ENCODE measurements around the gene PRPF38B. TPM values are rescaled to one million over a fixed set of nuclear protein-coding genes. Genes with fewer than 3 reads are reported as not detected.
A peak's percentile ranks its signal among the peaks of the same experiment; 100 is the strongest.

Gene PRPF38B
- total and polyA plus RNA-seq, 10 of the 15 experiments (the other 5 are each of a cell fraction or from before 2014, with no cell fraction given) = 32.9 to 79.2 (median 47.8) TPM

- TF ChIP-seq ELK1 (IDR thresholded peaks at IDR 0.05; ENCODE audit: low read depth, low read length) (0 out of 2 replicates have a peak, but pooled peaks have one; percentile 53), ATF7 (IDR thresholded peaks at IDR 0.05; ENCODE audit: low read depth) (peak; percentile 54), BCL3 (IDR thresholded peaks at IDR 0.05; ENCODE audit: borderline replicate concordance, insufficient read depth, low read depth, low read length, poor library complexity, severe bottlenecking) (no peak), NR2F1 (conservative IDR thresholded peaks at IDR 0.05) (peak; percentile 64; the same call in 1 of the 2 replicates), SIX5 (IDR thresholded peaks at IDR 0.05; ENCODE audit: low read depth, low read length, severe bottlenecking) (peak; percentile 29), CHD2 (IDR thresholded peaks at IDR 0.05; ENCODE audit: borderline replicate concordance, low read depth, low read length) (peak; percentile 65), TAF1 (IDR thresholded peaks at IDR 0.05; ENCODE audit: borderline replicate concordance, low read depth, low read length) (peak; percentile 85), NFYB (IDR thresholded peaks at IDR 0.05; ENCODE audit: insufficient read depth, low read depth, low read length) (peak; percentile 54; the same call in 1 of the 2 replicates), YY1 (IDR thresholded peaks at IDR 0.05; ENCODE audit: low read depth, low read length) (peak; percentile 98), CBFB (IDR thresholded peaks at IDR 0.05; ENCODE audit: low read depth) (peak; percentile 80; the same call in 1 of the 2 replicates), ATF3 (IDR thresholded peaks at IDR 0.05; ENCODE audit: borderline replicate concordance, extremely low read depth, low read depth, low read length) (no peak), KLF5 (IDR thresholded peaks at IDR 0.05; ENCODE audit: partially characterized antibody) (no peak), BCL11A (IDR thresholded peaks at IDR 0.05; ENCODE audit: low read depth, low read length) (no peak), RAD51 (IDR thresholded peaks at IDR 0.05) (no peak), SMAD5 (IDR thresholded peaks at IDR 0.05; ENCODE audit: low read depth) (peak; percentile 95), CHD1 (IDR thresholded peaks at IDR 0.05; ENCODE audit: low read depth, low read length) (no peak; the same call in 1 of the 2 replicates), RELB (IDR thresholded peaks at IDR 0.05; ENCODE audit: low read depth) (peak; percentile 69; the same call in 1 of the 2 replicates), HSF1 (IDR thresholded peaks at IDR 0.05; ENCODE audit: low read depth, low read length) (no peak), TCF12 (IDR thresholded peaks at IDR 0.05; ENCODE audit: low read depth, low read length) (no peak), SRF (IDR thresholded peaks at IDR 0.05; ENCODE audit: low read depth in 2 of 2, low read length in 2 of 2) (no peak), IKZF2 (IDR thresholded peaks at IDR 0.05) (peak in 1 of 2 experiments; percentile 21; a peak in 1 of 4 replicates)
- TF ChIP-seq, protein P1, sequence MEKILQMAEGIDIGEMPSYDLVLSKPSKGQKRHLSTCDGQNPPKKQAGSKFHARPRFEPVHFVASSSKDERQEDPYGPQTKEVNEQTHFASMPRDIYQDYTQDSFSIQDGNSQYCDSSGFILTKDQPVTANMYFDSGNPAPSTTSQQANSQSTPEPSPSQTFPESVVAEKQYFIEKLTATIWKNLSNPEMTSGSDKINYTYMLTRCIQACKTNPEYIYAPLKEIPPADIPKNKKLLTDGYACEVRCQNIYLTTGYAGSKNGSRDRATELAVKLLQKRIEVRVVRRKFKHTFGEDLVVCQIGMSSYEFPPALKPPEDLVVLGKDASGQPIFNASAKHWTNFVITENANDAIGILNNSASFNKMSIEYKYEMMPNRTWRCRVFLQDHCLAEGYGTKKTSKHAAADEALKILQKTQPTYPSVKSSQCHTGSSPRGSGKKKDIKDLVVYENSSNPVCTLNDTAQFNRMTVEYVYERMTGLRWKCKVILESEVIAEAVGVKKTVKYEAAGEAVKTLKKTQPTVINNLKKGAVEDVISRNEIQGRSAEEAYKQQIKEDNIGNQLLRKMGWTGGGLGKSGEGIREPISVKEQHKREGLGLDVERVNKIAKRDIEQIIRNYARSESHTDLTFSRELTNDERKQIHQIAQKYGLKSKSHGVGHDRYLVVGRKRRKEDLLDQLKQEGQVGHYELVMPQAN (conservative IDR thresholded peaks at IDR 0.05) = peak; percentile 67
Observed at GRCh38 chr1:108691942-108692723, at the start of gene PRPF38B (continued).
